SK-N-SH (cell line): ENCODE measurements around the gene CLEC16A. TPM values are rescaled to one million over a fixed set of nuclear protein-coding genes. Genes with fewer than 3 reads are reported as not detected.

Experiments used
- CTCF ChIA-PET: fragments of 300-600, 350-600 bp; formaldehyde crosslinking; extraction: SDS; loops from one replicate; lab custom pipeline; 2021; lab: Yijun Ruan, JAX
- POLR2A ChIA-PET: fragments of 350-600 bp; sonication (Branson Sonifier 250); formaldehyde crosslinking; extraction: SDS; loops from one replicate; lab custom pipeline; 2020; ENCODE audit warnings: antibody characterized with exemption, inconsistent platforms; lab: Yijun Ruan, JAX
- DNase-seq: peaks from one replicate; pipeline ENCODE4 v3.0.0; 2012
- H2AFZ ChIP-seq: fragments of 200-600 bp; sonication (generic); 2 replicates; pipeline ENCODE4 v1.8.1; 2016; ENCODE audit warnings: antibody characterized with exemption, mild to moderate bottlenecking, low read depth
- H3F3A ChIP-seq: fragments of 200-600 bp; sonication (generic); replicated peaks from 2 replicates; pipeline ENCODE3; 2016; ENCODE audit warnings: antibody characterized with exemption, mild to moderate bottlenecking; ENCODE audit not compliant: insufficient read depth
- H3K27ac ChIP-seq, 2 experiments: fragments of 200-500 bp in 1 of 2; fragments of 200-600 bp in 1 of 2; sonication (Bioruptor generic) in 1 of 2; sonication (generic), shearing (Covaris generic) in 1 of 2; 2 replicates each; pipeline versions ENCODE4 v1.5.1 to v1.6.1; 2014 to 2016; ENCODE audit warnings: low read depth in 2 of 2, inconsistent platforms in 1 of 2, low read length in 1 of 2, mild to moderate bottlenecking in 1 of 2, mixed read lengths in 1 of 2
- H3K27me3 ChIP-seq: fragments of 200-600 bp; sonication (generic), shearing (Covaris generic); 2 replicates; pipeline ENCODE4 v1.6.1; 2016; ENCODE audit warnings: mixed run types; ENCODE audit not compliant: insufficient read depth
- H3K36me3 ChIP-seq, 2 experiments: fragments of 200-500 bp in 1 of 2; fragments of 200-600 bp in 1 of 2; sonication (Bioruptor generic) in 1 of 2; sonication (generic) in 1 of 2; replicated peaks in 1 of 2; 2 replicates each; pipeline versions ENCODE3 to v1.5.1; 2014 to 2016; ENCODE audit warnings: low read length in 1 of 2, mild to moderate bottlenecking in 1 of 2; ENCODE audit not compliant: insufficient read depth in 2 of 2, control insufficient read depth in 1 of 2
- H3K4me1 ChIP-seq, 2 experiments: fragments of 200-500 bp in 1 of 2; fragments of 200-600 bp in 1 of 2; sonication (Bioruptor generic) in 1 of 2; sonication (generic), shearing (Covaris generic) in 1 of 2; 2 replicates each; pipeline versions ENCODE4 v1.5.1 to v1.6.1; 2014 to 2016; ENCODE audit warnings: low read depth in 1 of 2, low read length in 1 of 2, mixed run types in 1 of 2; ENCODE audit not compliant: insufficient read depth in 2 of 2, control insufficient read depth in 1 of 2
- H3K4me2 ChIP-seq: fragments of 200-600 bp; sonication (generic), shearing (Covaris generic); 2 replicates; pipeline ENCODE4 v1.6.1; 2017; ENCODE audit warnings: mixed run types
- H3K4me3 ChIP-seq, 2 experiments: fragments of 200-500 bp in 1 of 2; fragments of 200-600 bp in 1 of 2; sonication (Bioruptor generic) in 1 of 2; sonication (generic), shearing (Covaris generic) in 1 of 2; 2 replicates each; pipeline versions ENCODE4 v1.5.1 to v1.8.1; 2014 to 2016; ENCODE audit warnings: low read depth in 2 of 2, inconsistent platforms in 1 of 2, low read length in 1 of 2, mild to moderate bottlenecking in 1 of 2, mixed read lengths in 1 of 2, moderate library complexity in 1 of 2
- H3K79me2 ChIP-seq: fragments of 200-600 bp; sonication (generic); 2 replicates; pipeline ENCODE4 v1.8.1; 2017; ENCODE audit warnings: mild to moderate bottlenecking; ENCODE audit not compliant: insufficient read depth
- H3K9ac ChIP-seq: fragments of 200-600 bp; sonication (generic); 2 replicates; pipeline ENCODE4 v1.6.1; 2017; ENCODE audit warnings: mixed run types
- H3K9me2 ChIP-seq: fragments of 200-600 bp; sonication (generic); 2 replicates; pipeline ENCODE4 v1.6.1; 2017; ENCODE audit warnings: mixed run types
- H3K9me3 ChIP-seq: fragments of 200-600 bp; sonication (generic); 2 replicates; pipeline ENCODE4 v1.6.1; 2017; ENCODE audit warnings: mixed run types, mild to moderate bottlenecking, moderate library complexity
- H4K20me1 ChIP-seq: fragments of 200-600 bp; sonication (generic); 2 replicates; pipeline ENCODE4 v1.6.1; 2017; ENCODE audit warnings: mild to moderate bottlenecking, mixed run types; ENCODE audit not compliant: insufficient read depth
- CHD2 ChIP-seq: fragments of 150-350 bp; IDR thresholded peaks from 2 replicates; pipeline ENCODE4 v1.6.1; 2018; ENCODE audit warnings: low read length; ENCODE audit not compliant: partially characterized antibody
- ELF1 ChIP-seq: IDR thresholded peaks from 2 replicates; pipeline ENCODE4 v1.4.0; 2012
- EP300 ChIP-seq, 2 experiments: IDR thresholded peaks; 2 replicates each; pipeline versions ENCODE4 v1.4.0 to v1.6.1; 2012; ENCODE audit warnings: borderline replicate concordance in 1 of 2, low read depth in 1 of 2, low read length in 1 of 2
- GABPA ChIP-seq: IDR thresholded peaks from 2 replicates; pipeline ENCODE4 v1.4.0; 2012; ENCODE audit warnings: low read depth, mild to moderate bottlenecking
- GATA2 ChIP-seq: sonication (generic); formaldehyde crosslinking; IDR thresholded peaks from 2 replicates; pipeline ENCODE4 v1.5.0; 2020; ENCODE audit warnings: mild to moderate bottlenecking, missing genetic modification reagents
- MAX ChIP-seq: IDR thresholded peaks from 2 replicates; pipeline ENCODE4 v1.4.0; 2012; ENCODE audit warnings: low read depth
- MEF2A ChIP-seq: IDR thresholded peaks from 2 replicates; pipeline ENCODE4 v1.4.0; 2012; ENCODE audit warnings: low read depth, borderline replicate concordance
- NRF1 ChIP-seq: IDR thresholded peaks from 2 replicates; pipeline ENCODE4 v1.6.1; 2012; ENCODE audit warnings: low read depth, mild to moderate bottlenecking, low read length
- PBX3 ChIP-seq: IDR thresholded peaks from 2 replicates; pipeline ENCODE4; 2012
- RCOR1 ChIP-seq: fragments of 150-350 bp; IDR thresholded peaks from 2 replicates; pipeline ENCODE4 v1.6.1; 2017; ENCODE audit warnings: antibody characterized with exemption, low read length
- REST ChIP-seq: IDR thresholded peaks from 2 replicates; pipeline ENCODE4 v1.6.1; 2012; ENCODE audit warnings: mild to moderate bottlenecking, low read depth, low read length, moderate library complexity
- RFX5 ChIP-seq: IDR thresholded peaks from 2 replicates; pipeline ENCODE4 v1.6.1; 2012; ENCODE audit warnings: mild to moderate bottlenecking, improper control_type of control experiment, low read length
- SIN3A ChIP-seq: IDR thresholded peaks from 2 replicates; pipeline ENCODE4 v1.6.1; 2012; ENCODE audit warnings: low read depth, mild to moderate bottlenecking, low read length, moderate library complexity, borderline replicate concordance
- SMC3 ChIP-seq: IDR thresholded peaks from 2 replicates; pipeline ENCODE4 v1.6.1; 2012; ENCODE audit warnings: low read depth, low read length, improper control_type of control experiment
- TCF12 ChIP-seq: IDR thresholded peaks from 2 replicates; pipeline ENCODE4 v1.4.0; 2012
- USF1 ChIP-seq: IDR thresholded peaks from 2 replicates; pipeline ENCODE4 v1.4.0; 2012; ENCODE audit warnings: low read depth, borderline replicate concordance
- USF2 ChIP-seq: fragments of 150-350 bp; IDR thresholded peaks from 2 replicates; pipeline ENCODE4 v1.6.1; 2017; ENCODE audit warnings: antibody characterized with exemption, low read length, low read depth, borderline replicate concordance
- YY1 ChIP-seq: IDR thresholded peaks from 2 replicates; pipeline ENCODE4 v1.4.0; 2012; ENCODE audit warnings: low read depth, mild to moderate bottlenecking
- ZBTB33 ChIP-seq: IDR thresholded peaks from 2 replicates; pipeline ENCODE4 v1.4.0; 2012; ENCODE audit warnings: low read depth, borderline replicate concordance
- WGBS: methylation state at CpG from one replicate; pipeline ENCODE4 v1.1.6; 2017; ENCODE audit warnings: low lambda C conversion rate; 5-methylcytosine and 5-hydroxymethylcytosine counted together
- polyA plus RNA-seq, 3 experiments: library from polyadenylated mRNA; depleted of rRNA; stranded (reverse); fragments of >200 nt; gene quantifications; 2 replicates each; pipeline ENCODE4 v1.2.3, GENCODE V29; 2012

CLEC16A gene
- polyA plus RNA-seq, 1 of the 3 experiments (the other 2 are of a cell fraction) = 13.7 TPM

GRCh38 chr16:11079652-11080187, 135.4 kb downstream of the CLEC16A start (continued):
- peak; percentile 96 for TF ChIP-seq PBX3
- no peak; the same call in 1 of the 2 replicates for TF ChIP-seq ELF1
- TF ChIP-seq TCF12 = peak; percentile 100
- TF ChIP-seq SIN3A = peak; percentile 61; the same call in 1 of the 2 replicates
- no peak for TF ChIP-seq SMC3
- no peak for TF ChIP-seq USF2
- peak; percentile 87 for TF ChIP-seq ZBTB33
- TF ChIP-seq GATA2 = peak; percentile 98
- peak; percentile 57; the same call in 1 of the 2 replicates for TF ChIP-seq MEF2A
- peak; percentile 98 for TF ChIP-seq RCOR1
- no peak for TF ChIP-seq USF1
- peak; percentile 83 for TF ChIP-seq CHD2
- no peak for TF ChIP-seq RFX5
- TF ChIP-seq GABPA = peak; percentile 31; the same call in 1 of the 2 replicates
- TF ChIP-seq NRF1 = no peak

GRCh38 chr16:11080327-11080967, 136.1 kb downstream of the CLEC16A start:
- ChIA-PET POLR2A (no interaction called here), CTCF (interaction anchor here (1.0 kb wide), 1 partner anchor 109 kb away, joined by 4 read pairs; no protein-coding TSS in a partner anchor)
- no peaks in the 10 kb centered on the region for H3K9me3 ChIP-seq
- no peak overlapping the region for H2AFZ ChIP-seq
- no peak overlapping the region for H3K4me3 ChIP-seq
- H3F3A ChIP-seq = peaks cover 21% of the 10 kb centered on the region
- peak overlapping the region; percentile 91 to 95 for H3K27ac ChIP-seq
- no peaks in the 10 kb centered on the region for H3K79me2 ChIP-seq
- peak overlapping the region; percentile 63; the same call in 1 of the 2 replicates for H3K4me2 ChIP-seq
- H3K9me2 ChIP-seq = no peaks in the 10 kb centered on the region
- peak overlapping the region; percentile 25; the same call in 1 of the 2 replicates for H3K9ac ChIP-seq
- no peaks in the 10 kb centered on the region for H3K36me3 ChIP-seq
- H3K27me3 ChIP-seq = no peaks in the 10 kb centered on the region
- peaks cover 44 to 66% of the 10 kb centered on the region in 2 experiments for H3K4me1 ChIP-seq
- WGBS = 77% methylated on average over 10 of the region's 10 CpGs
- H4K20me1 ChIP-seq = no peaks in the 10 kb centered on the region; the same call in 1 of the 2 replicates
- no peak for DNase-seq
- no peak for TF ChIP-seq RCOR1
- TF ChIP-seq ZBTB33 = no peak
- TF ChIP-seq TCF12 = no peak
- no peak for TF ChIP-seq CHD2
- no peak for TF ChIP-seq EP300 (IDR thresholded peaks at IDR 0.05; ENCODE audit: borderline replicate concordance in 1 of 2, low read depth in 1 of 2, low read length in 1 of 2)
- no peak for TF ChIP-seq REST
- TF ChIP-seq MAX = no peak
- TF ChIP-seq YY1 = no peak
